ENCODE measurements around the gene RELL1.
"Not testable (repeated sequence)": the region's sequence is repeated elsewhere in the genome, so short reads cannot be mapped to it uniquely, and the experiment has no call there.

RELL1 gene

DNA sequence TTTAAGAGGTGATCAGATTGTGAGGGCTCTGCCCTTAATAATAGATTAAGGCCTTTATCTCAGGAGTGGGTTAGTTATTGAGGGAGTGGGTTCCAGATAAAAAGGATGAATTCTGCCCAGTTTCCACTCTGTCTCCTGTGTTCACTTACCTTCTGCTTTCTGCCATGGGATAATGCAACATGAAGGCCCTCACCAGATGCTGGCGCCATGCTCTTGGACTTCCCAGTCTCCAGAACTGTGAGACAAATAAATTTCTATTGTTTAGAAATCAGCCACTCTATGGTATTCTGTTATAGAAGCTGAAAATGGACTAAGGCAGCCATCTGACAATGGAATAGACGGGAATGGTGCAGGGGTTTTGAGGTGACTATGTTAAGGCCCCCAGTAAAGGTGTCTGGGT lies 6.9 kb upstream of the RELL1 start:
- no peak for DNase-seq (ENCODE audit: low read depth in 2 of 2)

DNA sequence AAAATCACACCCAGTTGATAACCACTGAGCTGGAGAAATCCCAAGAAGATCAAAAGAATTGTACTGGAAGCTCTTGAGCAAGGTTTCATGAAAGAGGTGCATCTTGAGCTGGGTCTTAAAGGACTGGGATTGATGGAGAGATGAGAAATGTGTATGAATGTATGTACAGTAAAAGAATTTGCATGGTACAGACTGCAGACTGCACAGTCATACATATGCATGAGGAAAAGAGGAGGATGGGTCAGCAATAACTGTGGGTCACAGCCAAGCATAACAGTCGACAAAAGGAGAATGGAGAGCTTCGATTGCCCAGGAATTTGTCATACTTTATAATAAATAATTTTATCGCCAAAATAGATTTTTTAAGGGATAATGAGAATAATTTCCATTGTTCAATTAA lies 4.8 kb upstream of the RELL1 start:
- no peak for DNase-seq (ENCODE audit: low read depth in 2 of 2)

DNA sequence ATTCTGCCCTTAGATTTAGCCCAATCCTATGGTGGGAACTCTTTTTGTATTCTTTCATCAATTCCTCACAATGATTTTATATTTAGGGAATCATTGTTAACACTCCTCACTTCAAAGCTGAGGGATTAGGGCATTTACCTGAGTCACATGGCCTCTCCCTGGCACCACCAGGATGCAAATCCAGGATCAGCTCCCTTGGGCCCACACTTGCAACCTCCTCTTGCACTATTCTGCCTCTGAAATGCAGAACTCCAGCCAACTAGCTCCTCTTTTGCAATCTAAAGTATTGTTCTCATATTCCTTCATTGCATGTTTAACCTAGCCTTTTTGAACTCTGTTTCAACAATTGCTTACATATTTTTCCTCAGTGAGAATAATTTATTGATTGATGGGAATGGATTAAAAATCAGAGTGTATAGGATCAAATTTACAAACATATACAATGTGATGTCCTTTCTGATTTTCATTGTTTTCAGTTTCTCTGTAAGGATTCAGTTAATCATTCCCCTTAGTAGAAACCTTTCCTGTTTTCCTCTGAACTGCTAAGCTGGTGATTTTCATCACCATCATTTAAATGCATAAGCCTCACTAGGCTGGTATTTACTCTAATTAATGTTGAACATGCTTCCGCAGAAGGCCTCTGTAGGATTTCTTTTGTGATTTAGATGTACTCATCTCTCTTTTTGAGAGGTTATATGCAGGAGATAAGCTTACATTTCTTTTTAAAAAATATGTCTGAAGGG lies 3.3 kb upstream of the RELL1 start:
- DNase-seq (ENCODE audit: low read depth in 2 of 2) = no peak

DNA sequence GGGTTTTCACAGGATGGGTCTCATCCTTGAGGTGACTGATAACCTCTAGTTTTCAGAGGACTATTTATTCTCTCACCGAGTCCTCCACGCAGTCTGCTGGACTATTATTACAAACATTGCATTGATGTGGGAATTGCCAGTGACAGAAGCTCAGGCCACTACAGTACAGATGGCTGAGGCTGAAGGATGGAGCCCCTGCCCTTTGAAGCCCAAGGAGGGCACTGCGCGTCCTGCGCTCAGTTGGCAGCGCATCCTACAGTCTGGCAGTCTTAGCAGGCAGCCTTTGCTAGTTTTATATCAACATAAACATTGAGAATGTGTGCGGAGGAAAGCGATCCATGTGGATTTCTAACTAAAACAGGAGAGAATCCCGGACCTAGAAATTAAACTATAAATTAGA lies 1.5 kb upstream of the RELL1 start:
- DNase-seq (ENCODE audit: low read depth in 2 of 2) = no peak

DNA sequence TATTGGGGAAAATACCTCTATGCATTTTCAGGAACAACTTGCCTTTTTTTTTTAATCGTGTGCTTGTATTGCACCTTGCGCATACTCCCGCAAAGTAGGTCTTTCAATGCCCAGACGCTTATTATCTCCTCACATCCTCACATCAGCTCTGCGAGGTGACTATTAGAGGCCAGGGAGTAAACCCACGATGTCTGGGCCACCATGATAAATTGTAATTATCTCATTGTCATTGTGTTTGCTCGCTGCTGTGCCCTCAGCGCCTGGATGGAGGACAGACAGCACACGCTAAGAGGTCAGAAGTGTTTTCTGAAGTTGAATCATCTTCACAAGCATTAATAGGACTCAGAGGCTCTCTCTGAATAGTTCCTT lies 1.0 kb upstream of the RELL1 start:
- no peak for DNase-seq (ENCODE audit: low read depth in 2 of 2)

DNA sequence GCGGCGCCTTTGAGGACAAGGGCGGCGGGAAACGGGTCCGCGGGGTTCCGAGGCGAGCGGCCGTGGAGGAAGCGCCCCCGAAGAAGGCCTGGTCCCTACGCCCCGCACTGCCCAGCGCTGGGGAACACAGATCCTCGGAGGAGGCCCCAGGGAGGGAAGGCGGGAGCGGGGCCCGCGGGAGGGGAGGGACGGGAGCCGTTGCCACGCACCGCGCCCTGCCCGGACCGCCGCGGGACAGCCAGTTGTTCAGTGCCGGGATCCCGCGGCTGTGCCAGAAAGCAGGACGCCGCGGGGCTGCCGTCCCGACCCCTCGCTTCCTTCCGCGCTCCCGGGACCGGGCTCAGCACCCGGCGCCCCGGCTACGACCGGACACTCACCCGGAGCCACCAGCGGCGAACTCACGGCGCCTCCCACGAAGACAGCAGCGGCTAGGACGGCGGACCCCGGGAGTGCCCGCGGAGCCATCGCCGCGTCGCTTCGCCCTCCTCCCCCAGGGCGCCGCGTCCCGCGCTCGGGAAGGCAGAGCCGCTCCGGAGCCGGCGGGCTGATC lies 278 bp downstream of the RELL1 start:
- peak in 1 of 2 donors; percentile 29 for DNase-seq (ENCODE audit: low read depth in 2 of 2)

DNA sequence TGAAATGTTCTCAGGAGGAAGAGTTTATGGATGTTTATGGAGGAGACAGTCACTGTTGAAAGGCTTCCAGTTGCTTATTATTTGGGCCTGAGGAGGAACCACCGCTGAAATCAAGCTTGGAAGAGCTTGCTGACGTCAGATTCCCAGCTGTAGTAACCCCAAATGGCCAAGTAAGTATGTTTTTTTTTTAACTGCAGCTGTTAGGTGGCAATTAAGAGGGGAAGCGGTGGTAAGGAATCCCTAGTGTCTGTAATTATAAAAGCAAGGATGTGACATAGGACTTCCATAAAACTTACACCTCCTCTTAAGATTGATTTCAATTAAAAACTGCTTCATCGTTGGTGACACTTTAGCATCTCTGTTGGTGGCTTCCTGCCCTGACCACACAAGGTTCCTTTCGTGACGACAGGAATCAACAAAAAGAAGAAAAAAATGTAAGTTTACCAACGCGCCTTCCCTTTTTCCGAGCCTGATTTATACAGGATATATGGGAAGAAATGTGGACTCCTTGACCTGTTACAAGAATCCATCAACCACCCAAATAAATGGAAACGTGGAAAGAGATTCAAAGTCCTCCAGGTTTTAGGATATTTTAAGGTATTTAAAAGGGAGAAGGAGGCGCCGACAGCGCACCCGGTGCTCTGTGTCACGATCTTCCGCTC lies 884 bp downstream of the RELL1 start:
- no peak for DNase-seq (ENCODE audit: low read depth in 2 of 2)

DNA sequence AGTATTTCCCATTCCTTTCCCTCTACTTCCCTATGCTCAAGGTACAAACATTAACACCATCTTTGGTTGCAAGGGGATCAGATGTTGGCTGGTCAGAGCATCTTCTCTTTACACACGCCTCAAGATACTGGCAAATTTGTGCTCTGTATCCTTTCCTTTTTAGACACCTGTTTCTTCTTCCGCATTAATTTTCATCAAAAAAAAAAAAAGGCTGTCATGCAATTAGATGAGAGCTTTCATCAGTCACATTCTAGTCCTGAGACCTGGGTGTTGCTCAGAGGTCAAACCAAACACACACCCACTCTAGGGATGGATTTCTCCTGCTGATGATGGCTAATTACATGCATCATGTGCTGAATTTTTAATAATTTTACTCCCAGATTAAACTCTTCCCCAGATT lies 2.0 kb downstream of the RELL1 start:
- no peak for DNase-seq (ENCODE audit: low read depth in 2 of 2)

DNA sequence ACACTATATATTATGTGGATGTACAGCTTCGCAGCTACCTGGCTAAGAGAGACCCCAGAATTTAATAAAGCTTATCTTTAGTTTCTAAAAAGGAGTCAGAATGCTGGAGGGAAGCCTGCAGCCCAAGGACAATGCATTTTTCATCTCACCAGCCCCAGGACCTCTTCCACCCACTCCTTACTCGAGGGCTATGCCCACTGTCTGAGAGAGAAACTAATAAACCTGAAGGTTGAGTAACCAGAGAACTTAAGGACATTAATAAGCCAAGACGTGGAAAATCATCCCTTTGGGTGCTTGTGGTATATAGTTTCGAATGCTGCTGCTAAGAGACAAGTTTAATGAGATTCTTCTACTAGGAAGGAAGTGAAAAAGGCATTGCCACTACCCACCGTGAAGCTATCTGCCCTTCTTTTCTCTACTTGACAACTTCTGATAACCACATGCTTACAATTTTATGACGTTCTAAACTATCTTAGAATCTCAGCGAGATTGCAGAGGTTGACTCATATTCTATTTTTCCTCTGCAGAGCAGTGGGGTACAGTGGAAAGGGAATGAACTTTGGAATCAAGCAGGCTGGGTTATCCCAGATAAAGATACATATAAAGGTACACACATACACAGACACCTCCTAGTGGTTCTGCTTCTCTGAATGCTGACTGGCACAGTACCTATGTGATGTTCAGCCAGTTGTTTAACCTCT lies 3.3 kb downstream of the RELL1 start:
- no peak for DNase-seq (ENCODE audit: low read depth in 2 of 2)

DNA sequence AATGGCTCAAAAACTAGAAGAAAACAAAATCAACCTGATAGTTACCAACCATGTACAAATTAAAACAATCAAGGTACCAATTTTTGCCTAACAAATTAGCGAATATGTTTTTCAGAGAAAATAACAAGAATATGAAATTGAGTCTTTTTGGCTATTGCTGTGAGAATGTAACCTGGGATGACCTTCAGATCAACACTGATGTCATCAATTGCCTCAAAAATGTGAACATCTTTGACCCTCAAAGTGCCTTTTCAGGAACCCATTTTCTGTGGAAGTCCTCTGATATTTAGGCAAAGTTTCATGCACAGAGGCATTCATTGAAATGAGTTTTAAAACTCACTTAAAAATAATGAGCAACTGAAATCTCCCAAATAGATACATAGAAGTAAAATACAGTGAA lies 6.1 kb downstream of the RELL1 start:
- DNase-seq (ENCODE audit: low read depth in 2 of 2) = no peak

DNA sequence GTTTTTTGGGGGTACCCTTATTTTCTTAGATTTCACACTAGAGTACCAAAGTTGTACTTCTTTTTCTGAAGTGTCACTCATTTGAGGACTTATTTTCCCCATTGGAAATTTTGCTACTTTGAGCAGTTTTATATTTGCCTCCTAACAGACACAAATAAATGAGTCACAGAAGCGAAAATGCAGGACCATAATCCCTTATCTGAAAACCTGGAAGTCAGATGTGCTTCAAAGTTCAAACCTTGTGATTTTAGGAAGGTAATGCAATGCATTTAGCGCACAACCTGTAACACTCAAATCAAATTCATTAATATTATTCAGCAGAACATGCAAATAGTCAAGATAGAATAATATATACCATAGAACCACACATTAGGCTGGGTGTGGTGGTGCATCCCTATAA lies 6.9 kb downstream of the RELL1 start:
- DNase-seq (ENCODE audit: low read depth in 2 of 2) = no peak

DNA sequence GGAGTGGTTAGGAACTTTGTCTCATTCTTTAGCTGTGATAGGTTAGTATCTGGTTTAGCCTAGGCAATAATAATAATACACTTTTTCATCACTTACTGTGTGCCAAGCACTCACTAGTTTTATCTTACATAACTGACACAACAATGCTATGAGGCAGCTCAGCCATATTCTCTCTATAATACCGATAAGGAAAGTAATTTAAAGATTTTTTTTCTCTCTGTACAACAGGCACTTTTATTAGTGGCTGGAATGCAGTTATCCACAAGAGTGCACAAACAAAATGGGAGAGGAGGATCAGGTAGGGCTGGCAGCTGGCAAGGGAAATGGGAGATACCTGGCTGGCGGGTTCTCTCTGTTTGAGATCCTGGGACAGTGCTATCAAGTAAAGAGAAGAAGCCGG lies 7.6 kb downstream of the RELL1 start:
- DNase-seq (ENCODE audit: low read depth in 2 of 2) = no peak

DNA sequence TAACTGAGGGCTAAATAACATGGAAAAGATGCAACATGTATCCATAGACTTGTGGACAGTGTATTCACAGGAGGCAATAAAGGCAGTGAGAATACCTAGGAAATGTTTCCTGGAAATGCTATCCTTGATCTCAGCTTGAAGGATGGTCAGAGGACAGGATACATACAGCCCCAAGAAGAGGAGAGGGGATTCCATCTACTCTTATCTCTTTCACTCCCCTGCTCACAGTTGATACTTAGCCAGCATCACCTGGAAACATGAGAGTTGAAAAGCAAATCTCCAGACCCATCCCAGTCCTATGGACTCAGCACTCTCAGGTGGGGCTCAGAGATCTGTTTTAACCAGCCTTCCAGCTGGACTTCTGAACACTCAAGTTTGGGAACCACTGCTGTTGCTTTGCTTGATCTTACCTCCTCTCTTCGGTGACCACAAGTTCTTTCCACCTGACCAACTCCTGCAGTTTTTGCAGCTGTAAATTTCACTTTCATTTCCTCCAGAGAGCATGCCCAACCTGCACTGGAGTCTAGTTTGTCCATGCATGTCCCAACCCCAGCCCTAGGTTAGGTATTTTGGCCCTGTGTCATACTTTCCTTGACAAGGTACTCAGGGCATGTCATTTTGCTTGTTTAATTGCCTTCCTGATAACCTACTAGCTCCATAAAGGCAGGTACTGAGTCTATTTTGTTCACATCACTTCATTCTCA lies 10.4 kb downstream of the RELL1 start:
- no peak for DNase-seq (ENCODE audit: low read depth in 2 of 2)

DNA sequence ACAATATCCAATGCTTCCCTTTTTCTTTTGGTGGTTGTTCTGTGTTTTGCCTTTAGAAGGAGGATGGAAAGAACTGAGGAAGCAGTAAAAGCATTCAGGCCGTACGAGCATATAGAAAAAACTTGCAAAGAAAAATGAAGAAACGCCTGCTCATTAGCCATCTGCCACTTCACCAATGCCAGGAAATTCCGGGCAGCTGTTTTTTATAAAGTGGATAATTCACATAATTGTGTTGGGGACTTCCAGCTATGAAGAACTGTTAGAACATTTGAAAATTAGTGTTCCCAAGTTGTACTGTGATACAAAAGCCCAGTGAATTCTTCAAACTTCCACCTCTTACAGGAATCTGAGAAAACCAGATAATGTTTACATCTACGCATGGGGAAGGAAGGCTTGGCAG lies 11.7 kb downstream of the RELL1 start:
- no peak for DNase-seq (ENCODE audit: low read depth in 2 of 2)

DNA sequence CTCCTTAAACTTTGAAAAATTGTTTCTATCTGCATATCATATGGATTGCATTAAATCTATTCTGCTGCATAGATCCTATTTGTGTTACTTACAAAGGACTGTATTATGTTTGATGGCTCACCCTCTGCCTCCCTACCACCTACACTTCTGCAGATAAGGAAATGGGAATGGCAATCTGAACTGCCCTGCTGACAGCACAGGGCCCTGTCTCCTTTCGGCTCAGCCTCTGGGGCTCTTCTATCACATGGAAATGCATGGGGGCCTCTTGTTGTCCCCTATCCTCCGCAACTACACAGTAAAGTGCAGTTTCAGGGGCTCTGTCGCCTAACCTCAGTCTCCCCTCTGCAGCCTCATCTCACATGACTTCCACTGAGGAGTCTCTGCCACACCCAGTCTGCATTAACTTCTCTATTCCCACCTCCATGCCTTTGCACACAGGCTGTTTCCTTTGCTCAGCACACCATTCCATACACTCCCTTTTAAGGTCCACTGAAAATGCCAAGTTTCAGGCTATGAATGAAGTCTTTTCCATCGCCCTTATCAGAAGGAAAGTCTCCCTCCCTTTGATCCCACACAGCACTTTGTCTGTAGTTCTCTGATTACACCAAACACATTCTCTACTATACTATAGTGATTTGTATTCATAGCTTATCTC lies 12.5 kb downstream of the RELL1 start:
- DNase-seq (ENCODE audit: low read depth in 2 of 2) = no peak

DNA sequence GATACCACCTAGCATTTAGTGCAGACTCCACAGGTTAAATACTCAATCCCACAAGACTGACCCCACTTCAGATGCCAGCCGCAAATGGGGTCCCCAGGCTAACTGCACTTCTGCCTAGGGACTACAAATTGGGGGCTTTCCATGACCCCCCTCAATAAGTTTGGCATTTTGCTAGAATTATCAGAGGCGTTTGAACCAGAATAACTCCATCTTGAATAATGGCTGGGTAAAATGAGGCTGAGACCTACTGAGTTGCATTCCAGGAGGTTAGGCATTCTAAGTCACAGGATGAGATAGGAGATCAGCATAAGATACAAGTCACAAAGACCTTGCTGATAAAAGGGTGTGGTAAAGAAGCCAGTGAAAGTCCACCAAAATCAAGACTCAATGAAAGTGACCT lies 15.1 kb downstream of the RELL1 start:
- DNase-seq (ENCODE audit: low read depth in 2 of 2) = no peak

DNA sequence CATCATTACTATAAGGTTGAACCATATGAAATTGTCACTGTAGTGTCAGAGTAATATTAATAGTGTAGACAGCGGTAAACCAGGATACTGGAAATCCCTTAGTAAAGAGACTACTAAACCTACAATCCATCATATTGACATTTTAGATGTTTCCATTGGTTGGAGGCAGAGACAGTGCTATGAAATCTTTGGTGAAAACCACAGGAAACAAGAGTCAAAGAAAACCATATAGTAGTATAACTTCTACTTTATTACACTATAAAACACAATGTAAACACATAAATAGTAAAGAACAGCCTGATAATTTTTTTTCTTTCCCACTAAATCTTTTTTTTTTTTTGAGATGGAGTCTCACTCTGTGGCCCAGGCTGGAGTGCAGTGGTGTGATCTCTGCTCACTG lies 15.9 kb downstream of the RELL1 start:
- no peak for DNase-seq (ENCODE audit: low read depth in 2 of 2)

DNA sequence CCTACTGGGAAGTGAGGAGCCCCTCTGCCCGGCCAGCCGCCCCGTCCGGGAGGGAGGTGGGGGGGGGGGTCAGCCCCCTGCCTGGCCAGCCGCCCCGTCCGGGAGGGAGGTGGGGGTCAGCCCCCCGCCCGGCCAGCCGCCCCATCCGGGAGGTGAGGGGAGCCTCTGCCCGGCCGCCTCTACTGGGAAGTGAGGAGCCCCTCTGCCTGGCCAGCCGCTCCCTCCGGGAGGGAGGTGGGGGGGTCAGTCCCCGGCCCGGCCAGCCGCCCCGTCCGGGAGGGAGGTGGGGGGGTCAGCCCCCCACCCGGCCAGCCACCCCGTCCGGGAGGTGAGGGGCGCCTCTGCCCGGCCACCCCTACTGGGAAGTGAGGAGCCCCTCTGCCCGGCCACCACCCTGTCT lies 17.1 kb downstream of the RELL1 start:
- not testable (repeated sequence) for DNase-seq (ENCODE audit: low read depth in 2 of 2)

DNA sequence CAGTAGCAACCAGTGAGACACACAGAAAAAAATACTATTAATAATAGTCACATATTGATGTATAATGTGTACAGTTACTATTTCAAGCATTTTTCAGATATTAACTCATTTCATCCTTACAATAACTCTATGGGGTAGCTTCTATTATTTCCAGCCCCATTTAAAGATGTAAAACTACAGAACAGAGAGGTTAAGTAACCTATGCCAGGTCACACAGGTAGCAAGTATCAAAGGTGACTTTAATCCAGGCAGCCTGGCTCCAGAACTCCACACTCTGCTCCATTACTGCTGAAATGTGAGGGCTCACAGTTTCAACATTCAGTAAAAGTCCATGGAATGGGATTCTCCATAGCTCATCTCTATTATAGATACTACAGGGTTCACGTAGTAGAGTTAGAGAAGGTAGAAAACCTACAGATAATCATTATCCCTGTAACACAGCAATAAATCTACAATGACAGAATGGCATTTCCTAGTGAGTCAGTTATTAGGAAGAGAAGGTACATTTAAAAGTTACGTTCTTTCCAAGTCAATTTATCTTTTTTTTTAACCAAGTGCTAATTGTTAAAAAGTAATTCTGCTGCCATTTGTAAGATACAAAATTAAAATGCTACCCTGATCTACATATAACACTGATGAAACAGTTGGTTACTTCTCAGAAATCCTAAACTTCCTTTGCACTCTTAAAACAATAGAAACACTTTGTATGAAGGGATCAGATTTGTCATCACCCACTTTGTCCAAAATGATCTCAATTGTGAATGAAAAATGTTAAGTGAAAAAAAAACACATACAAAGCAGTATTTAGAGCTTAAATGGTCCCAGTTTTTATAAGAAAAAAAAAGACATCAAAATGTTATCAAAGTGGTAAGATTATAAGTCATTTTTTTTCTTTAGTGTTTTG lies 18.7 kb downstream of the RELL1 start:
- DNase-seq (ENCODE audit: low read depth in 2 of 2) = no peak

DNA sequence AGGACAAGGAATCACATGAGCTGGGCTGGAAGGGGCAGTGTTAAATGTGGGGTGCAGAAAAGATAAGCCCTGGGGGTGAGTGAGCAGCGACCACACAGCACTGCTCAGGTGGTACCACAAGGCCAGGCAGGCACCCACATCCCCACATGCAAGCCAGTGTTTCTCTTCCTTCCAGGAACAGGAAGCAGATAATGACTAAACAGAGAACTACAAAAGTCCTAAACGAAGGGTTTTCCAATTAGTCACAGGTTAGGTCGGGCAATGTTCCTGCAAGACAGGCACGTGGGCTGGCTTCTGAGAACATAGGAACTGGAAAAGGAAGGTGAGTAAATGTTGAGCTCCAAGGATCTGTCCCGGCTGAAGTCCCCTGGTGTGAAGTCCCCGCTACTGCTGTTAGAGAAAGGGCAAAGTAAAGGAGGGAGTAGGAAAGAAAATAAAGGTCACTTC lies 19.5 kb downstream of the RELL1 start:
- no peak for DNase-seq (ENCODE audit: low read depth in 2 of 2)

Measured in activated CD4-positive, alpha-beta T cell treated with anti-CD3 and anti-CD28 coated beads for 24 hours (primary cell).